ENCODE results near the gene DBN1. TPM values are rescaled to one million over a fixed set of nuclear protein-coding genes. Genes with fewer than 3 reads are reported as not detected.
A peak's percentile ranks its signal among the peaks of the same experiment; 100 is the strongest.

DBN1 gene
- total RNA-seq, 1 donor from 2014 or later = 371 TPM

DNA sequence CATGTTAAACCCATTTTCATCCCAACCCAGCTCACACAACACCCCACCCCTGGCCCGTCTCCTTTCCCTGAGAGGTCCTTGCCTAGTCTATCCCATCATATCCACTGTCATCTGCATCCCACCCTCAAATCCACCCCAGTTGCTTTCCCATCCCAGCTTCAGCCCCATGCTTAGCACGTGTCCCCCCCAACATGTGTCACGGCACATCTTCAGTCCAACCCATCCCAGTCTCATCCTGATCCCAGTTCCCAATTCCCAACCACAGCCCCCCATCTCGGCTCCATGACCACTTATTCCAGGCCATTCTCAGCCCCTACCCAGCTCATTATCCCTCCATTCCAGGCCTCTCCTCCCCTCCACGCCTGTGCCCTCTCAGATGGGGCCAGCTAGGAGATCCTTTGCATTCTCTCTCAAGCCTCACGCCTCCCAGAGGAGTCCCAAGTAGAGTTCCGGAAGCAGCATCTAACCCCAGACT lies 605 bp upstream of the DBN1 start:
- H3K4me3 ChIP-seq (ENCODE audit: insufficient read depth, low read depth, low read length) = peak overlapping the region; percentile 41
- H3K27ac Mint-ChIP-seq (ENCODE audit: unreplicated experiment) = peak overlapping the region; percentile 88
- no peak overlapping the region for H3K27ac ChIP-seq (ENCODE audit: low read depth, low read length)

GRCh38 chr5:177472460-177473442 lies 683 bp downstream of the DBN1 start:
- Histone ChIP-seq H3K9ac (ENCODE audit: low read length) (peak overlapping the region; percentile 94), H4K20me1 (ENCODE audit: insufficient read depth, low read length) (peaks cover 58% of the 10 kb centered on the region), H3K27me3 (ENCODE audit: insufficient read depth, low read length) (no peaks in the 10 kb centered on the region), H3K4me1 (ENCODE audit: insufficient read depth, low read length) (peaks cover 62% of the 10 kb centered on the region), H3K4me3 (ENCODE audit: insufficient read depth, low read depth, low read length) (peak overlapping the region; percentile 75), H3K36me3 (ENCODE audit: insufficient read depth, low read length) (peaks cover 11% of the 10 kb centered on the region), H3K79me2 (ENCODE audit: insufficient read depth, low read length) (peaks cover 51% of the 10 kb centered on the region), H3K9me3 (ENCODE audit: insufficient read depth, low read depth, low read length) (no peaks in the 10 kb centered on the region), H3K4me2 (ENCODE audit: low read length) (peak overlapping the region; percentile 99), H3K27ac (ENCODE audit: low read depth, low read length) (peak overlapping the region; percentile 81), H2AFZ (ENCODE audit: low read depth, low read length) (no peak overlapping the region)
- peaks cover 16% of the 10 kb centered on the region for H3K36me3 Mint-ChIP-seq (ENCODE audit: low read depth, unreplicated experiment)
- DNase-seq (ENCODE audit: low read depth) (no peak), FAIRE-seq (no peak)
- peak overlapping the region; percentile 87 for H3K27ac Mint-ChIP-seq (ENCODE audit: unreplicated experiment)
- no peaks in the 10 kb centered on the region for H3K27me3 Mint-ChIP-seq (ENCODE audit: low read depth, unreplicated experiment)
- no peaks in the 10 kb centered on the region for H3K9me3 Mint-ChIP-seq (ENCODE audit: unreplicated experiment)
- H3K4me3 Mint-ChIP-seq (ENCODE audit: unreplicated experiment) = peak overlapping the region; percentile 88
- H3K4me1 Mint-ChIP-seq (ENCODE audit: low read depth, unreplicated experiment) = peaks cover 55% of the 10 kb centered on the region
- TF ChIP-seq EZH2 (IDR thresholded peaks at IDR 0.05; ENCODE audit: insufficient read depth, low read length) = no peak
- TF ChIP-seq, protein P1, sequence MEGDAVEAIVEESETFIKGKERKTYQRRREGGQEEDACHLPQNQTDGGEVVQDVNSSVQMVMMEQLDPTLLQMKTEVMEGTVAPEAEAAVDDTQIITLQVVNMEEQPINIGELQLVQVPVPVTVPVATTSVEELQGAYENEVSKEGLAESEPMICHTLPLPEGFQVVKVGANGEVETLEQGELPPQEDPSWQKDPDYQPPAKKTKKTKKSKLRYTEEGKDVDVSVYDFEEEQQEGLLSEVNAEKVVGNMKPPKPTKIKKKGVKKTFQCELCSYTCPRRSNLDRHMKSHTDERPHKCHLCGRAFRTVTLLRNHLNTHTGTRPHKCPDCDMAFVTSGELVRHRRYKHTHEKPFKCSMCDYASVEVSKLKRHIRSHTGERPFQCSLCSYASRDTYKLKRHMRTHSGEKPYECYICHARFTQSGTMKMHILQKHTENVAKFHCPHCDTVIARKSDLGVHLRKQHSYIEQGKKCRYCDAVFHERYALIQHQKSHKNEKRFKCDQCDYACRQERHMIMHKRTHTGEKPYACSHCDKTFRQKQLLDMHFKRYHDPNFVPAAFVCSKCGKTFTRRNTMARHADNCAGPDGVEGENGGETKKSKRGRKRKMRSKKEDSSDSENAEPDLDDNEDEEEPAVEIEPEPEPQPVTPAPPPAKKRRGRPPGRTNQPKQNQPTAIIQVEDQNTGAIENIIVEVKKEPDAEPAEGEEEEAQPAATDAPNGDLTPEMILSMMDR (IDR thresholded peaks at IDR 0.05; ENCODE audit: insufficient read depth, low read depth, low read length) = no peak

More for the DNA sequence above, 605 bp upstream of the DBN1 start:
- H3K4me3 Mint-ChIP-seq (ENCODE audit: unreplicated experiment) = peak overlapping the region; percentile 84
- H3K27me3 ChIP-seq (ENCODE audit: insufficient read depth, low read length) = no peaks in the 10 kb centered on the region
- H3K4me1 ChIP-seq (ENCODE audit: insufficient read depth, low read length) = peaks cover 52% of the 10 kb centered on the region
- TF ChIP-seq, protein P1 (IDR thresholded peaks at IDR 0.05; ENCODE audit: insufficient read depth, low read depth, low read length) = no peak
- TF ChIP-seq EZH2 (IDR thresholded peaks at IDR 0.05; ENCODE audit: insufficient read depth, low read length) = no peak
- H4K20me1 ChIP-seq (ENCODE audit: insufficient read depth, low read length) = peaks cover 49% of the 10 kb centered on the region
- DNase-seq (ENCODE audit: low read depth) (no peak), FAIRE-seq (no peak)
- H3K9ac ChIP-seq (ENCODE audit: low read length) = peak overlapping the region; percentile 36
- H2AFZ ChIP-seq (ENCODE audit: low read depth, low read length) = no peak overlapping the region
- peak overlapping the region; percentile 74 for H3K4me2 ChIP-seq (ENCODE audit: low read length)
- no peaks in the 10 kb centered on the region for H3K9me3 ChIP-seq (ENCODE audit: insufficient read depth, low read depth, low read length)
- H3K27me3 Mint-ChIP-seq (ENCODE audit: low read depth, unreplicated experiment) = no peaks in the 10 kb centered on the region
- peaks cover 40% of the 10 kb centered on the region for H3K79me2 ChIP-seq (ENCODE audit: insufficient read depth, low read length)
- H3K4me1 Mint-ChIP-seq (ENCODE audit: low read depth, unreplicated experiment) = peaks cover 58% of the 10 kb centered on the region
- H3K36me3 ChIP-seq (ENCODE audit: insufficient read depth, low read length) = peaks cover 5% of the 10 kb centered on the region
- H3K9me3 Mint-ChIP-seq (ENCODE audit: unreplicated experiment) = no peaks in the 10 kb centered on the region
- H3K36me3 Mint-ChIP-seq (ENCODE audit: low read depth, unreplicated experiment) = peaks cover 13% of the 10 kb centered on the region

Measured in astrocyte (in vitro differentiated cells and primary cell).